Activated CD8-positive, alpha-beta memory T cell treated with anti-CD3 and anti-CD28 coated beads for 1 hour (primary cell): Measurements from ENCODE around the gene FUCA1.
"Not testable (repeated sequence)": the region's sequence is repeated elsewhere in the genome, so short reads cannot be mapped to it uniquely, and the experiment has no call there.

ENCODE experiments used
- DNase-seq, 2 donors: peaks; one replicate each; pipeline ENCODE4 v3.0.0-alpha.2; 2020; ENCODE audit warnings: low read depth in 1 of 2; ENCODE audit errors: extremely low read depth in 1 of 2

Gene FUCA1

GRCh38 chr1:23803674-23804073 lies 64.4 kb downstream of the FUCA1 start:
- DNase-seq, result no peak

GRCh38 chr1:23802809-23803342 lies 65.2 kb downstream of the FUCA1 start:
- not testable (repeated sequence) for DNase-seq

GRCh38 chr1:23801876-23802275 lies 66.2 kb downstream of the FUCA1 start:
- DNase-seq, result no peak

- no peak for DNase-seq
These were observed 66.7 kb downstream of the FUCA1 start for GRCh38 chr1:23801338-23801748.

GRCh38 chr1:23800400-23801337 lies 67.4 kb downstream of the FUCA1 start, which contains the start of gene GALE:
Gene GALE, minus strand, starts transcription at chr1:23800754. Its CDS starts 1,747 bp downstream, at chr1:23799007.
- DNase-seq, result peak; percentile 90 to 96

- no peak for DNase-seq
These were observed 68.3 kb downstream of the FUCA1 start for GRCh38 chr1:23799570-23800399.

- no peak for DNase-seq
These were observed 68.9 kb downstream of the FUCA1 start for GRCh38 chr1:23799255-23799569.

- DNase-seq, result no peak
These were observed 69.4 kb downstream of the FUCA1 start for GRCh38 chr1:23798662-23799142.

- DNase-seq, result no peak
These were observed 70.3 kb downstream of the FUCA1 start for GRCh38 chr1:23797478-23798448.

GRCh38 chr1:23796466-23797271 lies 71.4 kb downstream of the FUCA1 start:
- no peak for DNase-seq

GRCh38 chr1:23795676-23796465 lies 72.2 kb downstream of the FUCA1 start:
- DNase-seq, result no peak
